Duodenal mucosa (tissue), 2 donors: Measurements from ENCODE around the gene SH2D7.

ENCODE experiments used
- H3K27ac ChIP-seq: one replicate; pipeline ENCODE4 v1.7.0; 2013; ENCODE audit warnings: low read depth, low read length
- H3K27me3 ChIP-seq, 2 donors: one replicate each; pipeline ENCODE4 v1.7.0; 2013; ENCODE audit warnings: low read length in 2 of 2, control low read depth in 1 of 2; ENCODE audit not compliant: insufficient read depth in 2 of 2, control insufficient read depth in 1 of 2
- H3K36me3 ChIP-seq, 2 donors: one replicate each; pipeline ENCODE4 v1.7.0; 2013; ENCODE audit warnings: low read length in 2 of 2, control low read depth in 1 of 2; ENCODE audit not compliant: insufficient read depth in 2 of 2, control insufficient read depth in 1 of 2
- H3K4me1 ChIP-seq, 2 donors: one replicate each; pipeline ENCODE4 v1.7.0; 2013; ENCODE audit warnings: low read length in 2 of 2, control low read depth in 1 of 2; ENCODE audit not compliant: insufficient read depth in 2 of 2, control insufficient read depth in 1 of 2
- H3K4me3 ChIP-seq, 2 donors: one replicate each; pipeline ENCODE4 v1.7.0; 2013; ENCODE audit warnings: low read length in 2 of 2, low read depth in 1 of 2
- H3K9ac ChIP-seq, 2 donors: one replicate each; pipeline ENCODE4 v1.7.0; 2013; ENCODE audit warnings: low read length in 2 of 2, low read depth in 1 of 2
- H3K9me3 ChIP-seq, 2 donors: one replicate each; pipeline ENCODE4 v1.7.0; 2013; ENCODE audit warnings: low read length in 2 of 2, control low read depth in 1 of 2; ENCODE audit not compliant: control insufficient read depth in 1 of 2

SH2D7 gene

GRCh38 chr15:78077053-78077870 is 15.1 kb upstream of the SH2D7 start, which contains the start of gene TBC1D2B:
Gene TBC1D2B (minus strand): TSS chr15:78077711. CDS start chr15:78077652, 59 bp downstream.
- Histone ChIP-seq H3K36me3 (no peaks in the 10 kb centered on the region), H3K9ac (peak within 1 kb of the TSS; percentile 83 to 93), H3K9me3 (no peaks in the 10 kb centered on the region), H3K4me3 (peak within 1 kb of the TSS; percentile 81 to 97), H3K27ac (peak within 1 kb of the TSS; percentile 85), H3K27me3 (no peaks in the 10 kb centered on the region), H3K4me1 (peaks cover 30 to 31% of the 10 kb centered on the region in 2 donors)

- Histone ChIP-seq H3K36me3 (no peaks in the 10 kb centered on the region), H3K27me3 (no peaks in the 10 kb centered on the region), H3K27ac (no peak overlapping the region), H3K4me3 (peak overlapping the region; percentile 73 to 80), H3K9me3 (no peaks in the 10 kb centered on the region), H3K9ac (no peak overlapping the region), H3K4me1 (peaks cover 29 to 30% of the 10 kb centered on the region in 2 donors)
Observed at GRCh38 chr15:78077871-78078210, 14.5 kb upstream of the SH2D7 start.

GRCh38 chr15:78079298-78080087 is 12.9 kb upstream of the SH2D7 start:
- Histone ChIP-seq H3K4me1 (peaks cover 36 to 39% of the 10 kb centered on the region in 2 donors), H3K36me3 (no peaks in the 10 kb centered on the region), H3K4me3 (no peak overlapping the region), H3K9ac (no peak overlapping the region), H3K27ac (no peak overlapping the region), H3K27me3 (no peaks in the 10 kb centered on the region), H3K9me3 (no peaks in the 10 kb centered on the region)

- no peak overlapping the region for H3K4me3 ChIP-seq
- no peaks in the 10 kb centered on the region for H3K27me3 ChIP-seq
- H3K9ac ChIP-seq = no peak overlapping the region
- H3K36me3 ChIP-seq = no peaks in the 10 kb centered on the region
- no peak overlapping the region for H3K27ac ChIP-seq
- H3K4me1 ChIP-seq = peaks cover 34% of the 10 kb centered on the region in 2 donors
- no peaks in the 10 kb centered on the region for H3K9me3 ChIP-seq
Observed at GRCh38 chr15:78080088-78080460, 12.3 kb upstream of the SH2D7 start.

- H3K9me3 ChIP-seq = no peaks in the 10 kb centered on the region
- H3K9ac ChIP-seq = peak overlapping the region in 1 of 2 donors; percentile 38
- H3K36me3 ChIP-seq = no peaks in the 10 kb centered on the region
- no peaks in the 10 kb centered on the region for H3K27me3 ChIP-seq
- no peak overlapping the region for H3K4me3 ChIP-seq
- H3K27ac ChIP-seq = no peak overlapping the region
- peaks cover 19 to 28% of the 10 kb centered on the region in 2 donors for H3K4me1 ChIP-seq
Observed at GRCh38 chr15:78082106-78082742, 10.1 kb upstream of the SH2D7 start.

- Histone ChIP-seq H3K4me3 (no peak overlapping the region), H3K27me3 (no peaks in the 10 kb centered on the region), H3K9me3 (no peaks in the 10 kb centered on the region), H3K27ac (no peak overlapping the region), H3K9ac (peak overlapping the region; percentile 11 to 38), H3K36me3 (no peaks in the 10 kb centered on the region), H3K4me1 (peaks cover 19 to 30% of the 10 kb centered on the region in 2 donors)
Observed at GRCh38 chr15:78082743-78083110, 9.6 kb upstream of the SH2D7 start.

GRCh38 chr15:78083186-78083585 is 9.2 kb upstream of the SH2D7 start:
- H3K4me3 ChIP-seq = no peak overlapping the region
- peaks cover 21 to 30% of the 10 kb centered on the region in 2 donors for H3K4me1 ChIP-seq
- no peaks in the 10 kb centered on the region for H3K27me3 ChIP-seq
- H3K9me3 ChIP-seq = no peaks in the 10 kb centered on the region
- no peak overlapping the region for H3K27ac ChIP-seq
- H3K9ac ChIP-seq = peak overlapping the region in 1 of 2 donors; percentile 11
- no peaks in the 10 kb centered on the region for H3K36me3 ChIP-seq

- Histone ChIP-seq H3K9ac (no peak overlapping the region), H3K27me3 (no peaks in the 10 kb centered on the region), H3K27ac (no peak overlapping the region), H3K4me3 (no peak overlapping the region), H3K9me3 (no peaks in the 10 kb centered on the region), H3K4me1 (peaks cover 25 to 36% of the 10 kb centered on the region in 2 donors), H3K36me3 (no peaks in the 10 kb centered on the region)
Observed at GRCh38 chr15:78083687-78084448, 8.5 kb upstream of the SH2D7 start.

- no peaks in the 10 kb centered on the region for H3K27me3 ChIP-seq
- H3K4me3 ChIP-seq = no peak overlapping the region
- no peak overlapping the region for H3K9ac ChIP-seq
- H3K27ac ChIP-seq = no peak overlapping the region
- H3K36me3 ChIP-seq = no peaks in the 10 kb centered on the region
- H3K4me1 ChIP-seq = peaks cover 25 to 40% of the 10 kb centered on the region in 2 donors
- no peaks in the 10 kb centered on the region for H3K9me3 ChIP-seq
Observed at GRCh38 chr15:78084449-78084750, 8.0 kb upstream of the SH2D7 start.
